Motor neuron (in vitro differentiated cells): ENCODE measurements around the gene VTN. TPM values are rescaled to one million over a fixed set of nuclear protein-coding genes. Genes with fewer than 3 reads are reported as not detected.

Experiments
- ATAC-seq, 8 experiments: fragments of 200-7000 bp; cut with Tn5 transposase; replicated peaks in 6 of 8; 2 replicates each; pipeline ENCODE4 v1.8.0; 2021; ENCODE audit warnings: mild to moderate bottlenecking in 8 of 8, moderate library complexity in 8 of 8
- H3K27ac ChIP-seq, 2 donors: fragments of 250-450 bp; sonication (Bioruptor Pico); 2 replicates each; pipeline ENCODE4 v1.9.0; 2021; ENCODE audit warnings: antibody characterized with exemption in 2 of 2, mild to moderate bottlenecking in 2 of 2, moderate library complexity in 1 of 2
- H3K4me1 ChIP-seq, 2 donors: fragments of 250-450 bp; sonication (Bioruptor Pico); replicated peaks in 1 of 2; 2 replicates each; pipeline ENCODE4 v1.6.1; 2021; ENCODE audit warnings: antibody characterized with exemption in 2 of 2, mild to moderate bottlenecking in 2 of 2, moderate library complexity in 1 of 2
- H3K4me3 ChIP-seq, 5 donors: fragments of 250-450 bp; sonication (Bioruptor Pico); 2 replicates each; pipeline ENCODE4 v1.9.0; 2021; ENCODE audit warnings: antibody characterized with exemption in 5 of 5, mild to moderate bottlenecking in 5 of 5, moderate library complexity in 4 of 5
- WGBS, 10 experiments: fragments of 450-650 bp; shearing (Covaris generic); methylation state at CpG; one replicate each; pipeline ENCODE4 v1.0.0; 2022; 5-methylcytosine and 5-hydroxymethylcytosine counted together
- in situ Hi-C, 9 experiments: fragments of 400-800 bp; cut with MboI; loops; one replicate each; pipeline ENCODE4 v1.15.0; 2021; ENCODE audit warnings: low sequenced_read_pairs in 9 of 9, low pct_unique_long_range_greater_than_20kb in 2 of 9; ENCODE audit not compliant: unreplicated experiment in 9 of 9
- total RNA-seq, 8 experiments: library from RNA; unstranded; fragments of 300-600 nt; gene quantifications; 2 replicates each; pipeline versions ENCODE4 v1.2.3 to v1.2.4, GENCODE V29; 2022

The VTN gene
- total RNA-seq, 8 experiments from 2014 or later: 0.40 to 12.0 (median 0.74) TPM

GRCh38 chr17:28391401-28391800 lies 21.3 kb upstream of the VTN start:
- H3K27ac ChIP-seq: no peak overlapping the region
- in situ Hi-C loops: loop anchor here in 1 of 9 experiments (25.0 kb wide), 1 partner anchor 96 kb away; no protein-coding TSS in a partner anchor
- 0% methylated on average over 1 of the region's 2 CpGs; no CpG with 5 or more reads in 9 of the 10 experiments for WGBS, 10 experiments
- H3K4me3 ChIP-seq: no peak overlapping the region
- ATAC-seq: no peak
- no peaks in the 10 kb centered on the region for H3K4me1 ChIP-seq

GRCh38 chr17:28390984-28391383 lies 20.9 kb upstream of the VTN start:
- no CpG with 5 or more reads among the region's 1 CpG for WGBS, 10 experiments
- in situ Hi-C loops: loop anchor here in 1 of 9 experiments (25.0 kb wide), 1 partner anchor 96 kb away; no protein-coding TSS in a partner anchor
- no peak for ATAC-seq
- Histone ChIP-seq H3K4me1 (no peaks in the 10 kb centered on the region), H3K4me3 (no peak overlapping the region), H3K27ac (no peak overlapping the region)

- Histone ChIP-seq H3K4me1 (no peaks in the 10 kb centered on the region), H3K4me3 (no peak overlapping the region), H3K27ac (no peak overlapping the region)
- WGBS, 10 experiments: 87 to 100% (median 100%) methylated on average over 1 to 2 of the region's 2 CpGs
- no peak for ATAC-seq
- in situ Hi-C loops: loop anchor here in 1 of 9 experiments (25.0 kb wide), 1 partner anchor 97 kb away; no protein-coding TSS in a partner anchor
These were observed 20.5 kb upstream of the VTN start for GRCh38 chr17:28390563-28390962.

DNA sequence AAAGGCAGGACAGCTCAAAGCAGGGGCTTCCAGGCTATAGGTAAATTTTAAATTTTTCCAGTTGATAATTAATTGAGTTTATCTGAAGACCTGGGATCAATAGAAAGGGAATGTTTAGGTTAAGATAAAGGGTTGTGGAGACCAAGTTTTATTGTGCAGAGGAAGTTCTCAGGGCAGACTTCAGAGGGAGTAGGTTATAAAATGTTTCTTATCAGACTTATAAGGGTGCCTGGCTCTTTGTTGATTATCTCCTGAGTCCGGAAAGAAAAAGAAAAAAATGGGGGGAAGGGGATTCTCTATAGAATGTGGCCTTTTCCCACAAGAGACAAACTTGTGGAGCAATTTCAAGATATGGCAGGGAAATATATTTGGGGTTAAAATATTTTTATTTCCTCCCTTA lies 20.0 kb upstream of the VTN start:
- Histone ChIP-seq H3K27ac (no peak overlapping the region), H3K4me1 (no peaks in the 10 kb centered on the region), H3K4me3 (no peak overlapping the region)
- in situ Hi-C loops: loop anchor here in 1 of 9 experiments (25.0 kb wide), 1 partner anchor 97 kb away; no protein-coding TSS in a partner anchor
- no peak for ATAC-seq
- WGBS, 10 experiments: 67 to 100% (median 87%) methylated on average over 1 of the region's 1 CpG; no CpG with 5 or more reads in 2 of the 10 experiments

- no peaks in the 10 kb centered on the region for H3K4me1 ChIP-seq
- in situ Hi-C loops: loop anchor here in 1 of 9 experiments (25.0 kb wide), 1 partner anchor 99 kb away; no protein-coding TSS in a partner anchor
- WGBS, 10 experiments: 80 to 83% methylated on average over 1 of the region's 11 CpGs; no CpG with 5 or more reads in 8 of the 10 experiments
- H3K4me3 ChIP-seq: no peak overlapping the region
- no peak overlapping the region for H3K27ac ChIP-seq
- no peak for ATAC-seq
These were observed 18.0 kb upstream of the VTN start for GRCh38 chr17:28388106-28388505.

GRCh38 chr17:28386391-28386790 lies 16.3 kb upstream of the VTN start:
- Histone ChIP-seq H3K27ac (no peak overlapping the region), H3K4me1 (peaks cover 0 to 3% of the 10 kb centered on the region in 2 donors), H3K4me3 (no peak overlapping the region)
- ATAC-seq: no peak
- in situ Hi-C loops: loop anchor here in 1 of 9 experiments (25.0 kb wide), 1 partner anchor 101 kb away; no protein-coding TSS in a partner anchor

DNA sequence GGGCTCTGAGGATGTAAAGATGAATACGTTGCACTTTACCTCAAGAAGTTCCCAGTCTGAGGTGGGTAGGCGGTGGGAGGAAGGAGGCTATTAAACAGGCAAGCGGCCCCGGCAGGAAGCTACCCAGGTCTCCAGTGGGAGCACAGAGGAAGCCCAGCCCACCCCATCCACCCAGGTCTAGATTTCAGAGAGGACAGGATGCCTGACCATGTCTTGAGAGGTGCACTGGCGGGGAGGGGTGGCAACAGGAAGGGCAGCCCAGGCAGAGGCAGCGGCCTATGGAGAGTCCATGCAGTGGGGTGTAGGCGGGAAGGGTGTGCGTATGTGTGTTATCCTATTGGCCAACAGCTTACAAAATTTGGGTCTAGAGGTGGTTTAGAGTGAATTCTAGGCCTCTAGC lies 15.3 kb upstream of the VTN start:
- ATAC-seq: no peak
- in situ Hi-C loops: loop anchor here in 1 of 9 experiments (25.0 kb wide), 1 partner anchor 102 kb away; no protein-coding TSS in a partner anchor
- 80 to 100% (median 98%) methylated on average over 1 to 6 of the region's 8 CpGs; no CpG with 5 or more reads in 3 of the 10 experiments for WGBS, 10 experiments
- Histone ChIP-seq H3K4me1 (peaks cover 0 to 3% of the 10 kb centered on the region in 2 donors), H3K4me3 (no peak overlapping the region), H3K27ac (no peak overlapping the region)

DNA sequence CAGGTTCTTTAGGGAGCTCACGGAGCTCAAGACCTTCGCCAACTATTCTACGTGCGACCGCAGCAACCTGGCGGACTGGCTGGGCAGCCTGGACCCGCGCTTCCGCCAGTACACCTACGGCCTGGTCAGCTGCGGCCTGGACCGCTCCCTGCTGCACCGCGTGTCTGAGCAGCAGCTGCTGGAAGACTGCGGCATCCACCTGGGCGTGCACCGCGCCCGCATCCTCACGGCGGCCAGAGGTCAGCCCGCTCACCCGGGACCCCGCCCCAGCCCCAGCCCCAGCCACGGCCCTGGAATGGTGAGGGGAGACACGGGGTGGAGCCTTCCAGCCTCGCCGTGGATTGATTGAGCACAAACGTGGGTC lies 14.9 kb upstream of the VTN start:
- Histone ChIP-seq H3K4me3 (no peak overlapping the region), H3K27ac (no peak overlapping the region), H3K4me1 (peaks cover 0 to 3% of the 10 kb centered on the region in 2 donors)
- ATAC-seq: no peak
- WGBS, 10 experiments: 20 to 80% (median 78%) methylated on average over 1 to 6 of the region's 29 CpGs; no CpG with 5 or more reads in 6 of the 10 experiments
- in situ Hi-C loops: loop anchor here in 1 of 9 experiments (25.0 kb wide), 1 partner anchor 102 kb away; no protein-coding TSS in a partner anchor

DNA sequence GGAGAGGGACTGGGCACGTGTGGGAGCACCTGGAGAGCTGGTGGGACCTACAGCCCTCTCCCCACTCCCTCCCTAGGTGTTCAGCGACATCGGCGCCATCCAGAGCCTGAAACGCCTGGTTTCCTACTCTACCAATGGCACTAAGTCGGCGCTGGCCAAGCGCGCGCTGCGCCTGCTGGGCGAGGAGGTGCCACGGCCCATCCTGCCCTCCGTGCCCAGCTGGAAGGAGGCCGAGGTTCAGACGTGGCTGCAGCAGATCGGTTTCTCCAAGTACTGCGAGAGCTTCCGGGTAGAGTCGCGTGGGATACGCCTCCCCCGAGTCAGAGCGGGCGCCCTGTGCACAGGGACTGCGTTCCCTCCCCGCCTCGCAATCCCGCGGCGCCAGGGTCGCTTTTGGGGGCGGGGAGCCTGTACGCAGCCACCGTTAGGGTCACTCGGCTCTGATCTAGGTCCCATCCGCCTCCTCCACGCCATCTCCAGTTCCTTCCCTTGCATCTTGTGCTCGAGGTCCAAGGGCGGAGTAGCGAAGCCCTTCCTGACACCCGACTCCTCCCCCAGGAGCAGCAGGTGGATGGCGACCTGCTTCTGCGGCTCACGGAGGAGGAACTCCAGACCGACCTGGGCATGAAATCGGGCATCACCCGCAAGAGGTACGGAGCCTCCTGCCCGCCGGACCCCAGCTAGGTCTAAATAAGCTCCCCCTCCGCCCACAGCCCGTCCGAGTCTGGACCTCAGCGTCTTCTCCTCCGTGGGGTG lies 14.4 kb upstream of the VTN start:
- in situ Hi-C loops: loop anchor here in 1 of 9 experiments (25.0 kb wide), 1 partner anchor 103 kb away; no protein-coding TSS in a partner anchor
- no peak overlapping the region for H3K4me3 ChIP-seq

DNA sequence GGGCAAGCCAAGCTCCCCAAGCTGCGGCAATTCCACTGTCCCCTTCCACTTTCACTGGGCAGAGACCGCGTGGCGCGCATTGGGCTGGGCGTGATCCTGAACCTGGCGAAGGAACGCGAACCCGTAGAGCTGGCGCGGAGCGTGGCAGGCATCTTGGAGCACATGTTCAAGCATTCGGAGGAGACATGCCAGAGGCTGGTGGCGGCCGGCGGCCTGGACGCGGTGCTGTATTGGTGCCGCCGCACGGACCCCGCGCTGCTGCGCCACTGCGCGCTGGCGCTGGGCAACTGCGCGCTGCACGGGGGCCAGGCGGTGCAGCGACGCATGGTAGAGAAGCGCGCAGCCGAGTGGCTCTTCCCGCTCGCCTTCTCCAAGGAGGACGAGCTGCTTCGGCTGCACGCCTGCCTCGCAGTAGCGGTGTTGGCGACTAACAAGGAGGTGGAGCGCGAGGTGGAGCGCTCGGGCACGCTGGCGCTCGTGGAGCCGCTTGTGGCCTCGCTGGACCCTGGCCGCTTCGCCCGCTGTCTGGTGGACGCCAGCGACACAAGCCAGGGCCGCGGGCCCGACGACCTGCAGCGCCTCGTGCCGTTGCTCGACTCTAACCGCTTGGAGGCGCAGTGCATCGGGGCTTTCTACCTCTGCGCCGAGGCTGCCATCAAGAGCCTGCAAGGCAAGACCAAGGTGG lies 11.2 kb upstream of the VTN start:
- Histone ChIP-seq H3K4me3 (no peak overlapping the region), H3K4me1 (peaks cover 0 to 3% of the 10 kb centered on the region in 2 donors), H3K27ac (no peak overlapping the region)
- 0 to 30% (median 20%) methylated on average over 1 to 37 of the region's 72 CpGs; no CpG with 5 or more reads in 4 of the 10 experiments for WGBS, 10 experiments
- ATAC-seq: peak in 5 of 8 experiments; percentile 39 to 79 (median 52)
- in situ Hi-C loops: loop anchor here in 1 of 9 experiments (25.0 kb wide), 1 partner anchor 106 kb away; no protein-coding TSS in a partner anchor

More for the DNA sequence above, 14.4 kb upstream of the VTN start:
- Histone ChIP-seq H3K27ac (no peak overlapping the region), H3K4me1 (peaks cover 0 to 3% of the 10 kb centered on the region in 2 donors)
- peak in 7 of 8 experiments; percentile 19 to 98 (median 46) for ATAC-seq
- WGBS, 10 experiments: 33 to 66% (median 60%) methylated on average over 1 to 8 of the region's 56 CpGs; no CpG with 5 or more reads in 6 of the 10 experiments

GRCh38 chr17:28379814-28380801 lies 10.0 kb upstream of the VTN start:
- ATAC-seq: peak in 3 of 8 experiments; percentile 51 to 64 (median 51)
- Histone ChIP-seq H3K4me1 (peaks cover 0 to 3% of the 10 kb centered on the region in 2 donors), H3K4me3 (no peak overlapping the region), H3K27ac (no peak overlapping the region)
- WGBS, 10 experiments: 69 to 97% (median 88%) methylated on average over 3 to 10 of the region's 10 CpGs
- in situ Hi-C loops: loop anchor here in 1 of 9 experiments (25.0 kb wide), 1 partner anchor 107 kb away; no protein-coding TSS in a partner anchor

DNA sequence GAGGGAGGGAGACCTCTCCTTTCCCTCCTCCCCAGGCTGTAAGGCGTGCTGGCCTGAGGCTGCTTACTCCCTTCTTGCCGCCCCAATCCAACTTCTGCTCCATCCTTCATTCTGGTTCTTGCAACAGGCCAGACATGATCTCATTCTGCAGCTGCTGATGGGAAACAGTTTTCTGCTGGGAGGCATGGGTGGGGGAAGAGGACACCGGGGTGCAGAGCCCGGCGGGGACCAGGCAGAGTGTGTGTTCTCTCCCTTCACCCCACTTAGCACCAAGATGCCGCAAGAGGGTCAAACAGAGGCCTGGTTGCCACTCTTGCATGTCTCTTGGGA lies 2.8 kb upstream of the VTN start:
- 90 to 100% (median 100%) methylated on average over 1 to 4 of the region's 6 CpGs; no CpG with 5 or more reads in 6 of the 10 experiments for WGBS, 10 experiments
- no peak for ATAC-seq
- Histone ChIP-seq H3K4me1 (peaks cover 24 to 26% of the 10 kb centered on the region in 2 donors), H3K4me3 (peak overlapping the region; percentile 48 to 68 (median 51)), H3K27ac (peak overlapping the region in 1 of 2 donors; percentile 92)
- in situ Hi-C loops: no loop called here
